SK-N-SH (cell line): ENCODE measurements around the gene CALB2.

ENCODE experiments used
- CHD2 ChIP-seq: fragments of 150-350 bp; IDR thresholded peaks from 2 replicates; pipeline ENCODE4 v1.6.1; 2018; ENCODE audit warnings: low read length; ENCODE audit not compliant: partially characterized antibody
- EP300 ChIP-seq, 2 experiments: IDR thresholded peaks; 2 replicates each; pipeline versions ENCODE4 v1.4.0 to v1.6.1; 2012; ENCODE audit warnings: borderline replicate concordance in 1 of 2, low read depth in 1 of 2, low read length in 1 of 2
- EZH2phosphoT487 ChIP-seq: fragments of 200-600 bp; sonication (generic); IDR thresholded peaks from 2 replicates; pipeline ENCODE4 v1.6.1; 2017; ENCODE audit warnings: low read depth, mixed run types, mild to moderate bottlenecking, antibody characterized with exemption, moderate library complexity, borderline replicate concordance
- GABPA ChIP-seq: IDR thresholded peaks from 2 replicates; pipeline ENCODE4 v1.4.0; 2012; ENCODE audit warnings: low read depth, mild to moderate bottlenecking
- NFIC ChIP-seq: IDR thresholded peaks from 2 replicates; pipeline ENCODE4 v1.4.0; 2012; ENCODE audit warnings: borderline replicate concordance
- NRF1 ChIP-seq: IDR thresholded peaks from 2 replicates; pipeline ENCODE4 v1.6.1; 2012; ENCODE audit warnings: low read depth, mild to moderate bottlenecking, low read length
- POLR2AphosphoS5 ChIP-seq: IDR thresholded peaks from 2 replicates; pipeline ENCODE4 v1.6.1; 2012; ENCODE audit warnings: low read depth, low read length
- RCOR1 ChIP-seq: fragments of 150-350 bp; IDR thresholded peaks from 2 replicates; pipeline ENCODE4 v1.6.1; 2017; ENCODE audit warnings: antibody characterized with exemption, low read length
- TCF12 ChIP-seq: IDR thresholded peaks from 2 replicates; pipeline ENCODE4 v1.4.0; 2012
- YY1 ChIP-seq: IDR thresholded peaks from 2 replicates; pipeline ENCODE4 v1.4.0; 2012; ENCODE audit warnings: low read depth, mild to moderate bottlenecking
- TF ChIP-seq, protein P1 (sequence below): fragments of 200-600 bp; sonication (generic); IDR thresholded peaks from 2 replicates; pipeline ENCODE4 v1.6.1; 2017; ENCODE audit warnings: antibody characterized with exemption, mild to moderate bottlenecking, moderate library complexity
- TF ChIP-seq, protein P2 (sequence below): IDR thresholded peaks from 2 replicates; pipeline ENCODE4 v1.4.0; 2012; ENCODE audit warnings: low read depth
- TF ChIP-seq, protein P3 (sequence below): fragments of 150-350 bp; IDR thresholded peaks from 2 replicates; pipeline ENCODE4 v1.6.1; 2017; ENCODE audit warnings: antibody characterized with exemption, low read length, low read depth, borderline replicate concordance

DNA sequence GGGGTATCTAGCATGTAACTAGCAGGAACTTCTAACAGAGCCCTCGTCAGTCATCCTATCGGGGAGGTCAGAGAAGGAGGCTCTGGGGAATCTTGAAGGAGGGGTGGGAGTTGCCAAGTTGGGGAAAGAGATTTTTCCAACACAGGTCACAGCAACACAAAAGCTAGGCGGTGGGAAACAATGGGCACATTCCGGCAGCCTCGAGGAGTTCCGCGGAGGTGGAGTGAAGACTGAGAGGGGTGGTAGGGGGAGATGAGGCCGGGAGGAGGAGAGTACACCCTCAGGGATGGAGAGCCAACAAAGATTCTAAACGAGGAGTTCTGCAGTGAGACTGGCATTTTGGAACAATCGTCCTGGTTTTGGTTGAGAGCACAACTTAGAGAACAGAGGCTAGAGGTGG lies 13.5 kb upstream of the CALB2 start:
- TF ChIP-seq, protein P1, sequence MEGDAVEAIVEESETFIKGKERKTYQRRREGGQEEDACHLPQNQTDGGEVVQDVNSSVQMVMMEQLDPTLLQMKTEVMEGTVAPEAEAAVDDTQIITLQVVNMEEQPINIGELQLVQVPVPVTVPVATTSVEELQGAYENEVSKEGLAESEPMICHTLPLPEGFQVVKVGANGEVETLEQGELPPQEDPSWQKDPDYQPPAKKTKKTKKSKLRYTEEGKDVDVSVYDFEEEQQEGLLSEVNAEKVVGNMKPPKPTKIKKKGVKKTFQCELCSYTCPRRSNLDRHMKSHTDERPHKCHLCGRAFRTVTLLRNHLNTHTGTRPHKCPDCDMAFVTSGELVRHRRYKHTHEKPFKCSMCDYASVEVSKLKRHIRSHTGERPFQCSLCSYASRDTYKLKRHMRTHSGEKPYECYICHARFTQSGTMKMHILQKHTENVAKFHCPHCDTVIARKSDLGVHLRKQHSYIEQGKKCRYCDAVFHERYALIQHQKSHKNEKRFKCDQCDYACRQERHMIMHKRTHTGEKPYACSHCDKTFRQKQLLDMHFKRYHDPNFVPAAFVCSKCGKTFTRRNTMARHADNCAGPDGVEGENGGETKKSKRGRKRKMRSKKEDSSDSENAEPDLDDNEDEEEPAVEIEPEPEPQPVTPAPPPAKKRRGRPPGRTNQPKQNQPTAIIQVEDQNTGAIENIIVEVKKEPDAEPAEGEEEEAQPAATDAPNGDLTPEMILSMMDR, result no peak
- no peak for TF ChIP-seq YY1
- TF ChIP-seq RCOR1, result no peak
- TF ChIP-seq, protein P2, sequence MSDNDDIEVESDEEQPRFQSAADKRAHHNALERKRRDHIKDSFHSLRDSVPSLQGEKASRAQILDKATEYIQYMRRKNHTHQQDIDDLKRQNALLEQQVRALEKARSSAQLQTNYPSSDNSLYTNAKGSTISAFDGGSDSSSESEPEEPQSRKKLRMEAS, result no peak
- no peak for TF ChIP-seq NFIC
- TF ChIP-seq, protein P3, sequence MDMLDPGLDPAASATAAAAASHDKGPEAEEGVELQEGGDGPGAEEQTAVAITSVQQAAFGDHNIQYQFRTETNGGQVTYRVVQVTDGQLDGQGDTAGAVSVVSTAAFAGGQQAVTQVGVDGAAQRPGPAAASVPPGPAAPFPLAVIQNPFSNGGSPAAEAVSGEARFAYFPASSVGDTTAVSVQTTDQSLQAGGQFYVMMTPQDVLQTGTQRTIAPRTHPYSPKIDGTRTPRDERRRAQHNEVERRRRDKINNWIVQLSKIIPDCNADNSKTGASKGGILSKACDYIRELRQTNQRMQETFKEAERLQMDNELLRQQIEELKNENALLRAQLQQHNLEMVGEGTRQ, result no peak
- TF ChIP-seq EZH2phosphoT487, result no peak
- TF ChIP-seq EP300 (IDR thresholded peaks at IDR 0.05; ENCODE audit: borderline replicate concordance in 1 of 2, low read depth in 1 of 2, low read length in 1 of 2), result no peak
- TF ChIP-seq CHD2, result no peak
- TF ChIP-seq NRF1, result no peak
- no peak for TF ChIP-seq POLR2AphosphoS5
- TF ChIP-seq TCF12, result no peak
- TF ChIP-seq GABPA, result no peak
